AG08395 (cell line): ENCODE measurements around the gene XIRP2.

ENCODE experiments used
- DNase-seq: peaks from one replicate; pipeline ENCODE4 v3.0.0; 2012; ENCODE audit warnings: mixed read lengths, low spot score

Gene XIRP2

DNA sequence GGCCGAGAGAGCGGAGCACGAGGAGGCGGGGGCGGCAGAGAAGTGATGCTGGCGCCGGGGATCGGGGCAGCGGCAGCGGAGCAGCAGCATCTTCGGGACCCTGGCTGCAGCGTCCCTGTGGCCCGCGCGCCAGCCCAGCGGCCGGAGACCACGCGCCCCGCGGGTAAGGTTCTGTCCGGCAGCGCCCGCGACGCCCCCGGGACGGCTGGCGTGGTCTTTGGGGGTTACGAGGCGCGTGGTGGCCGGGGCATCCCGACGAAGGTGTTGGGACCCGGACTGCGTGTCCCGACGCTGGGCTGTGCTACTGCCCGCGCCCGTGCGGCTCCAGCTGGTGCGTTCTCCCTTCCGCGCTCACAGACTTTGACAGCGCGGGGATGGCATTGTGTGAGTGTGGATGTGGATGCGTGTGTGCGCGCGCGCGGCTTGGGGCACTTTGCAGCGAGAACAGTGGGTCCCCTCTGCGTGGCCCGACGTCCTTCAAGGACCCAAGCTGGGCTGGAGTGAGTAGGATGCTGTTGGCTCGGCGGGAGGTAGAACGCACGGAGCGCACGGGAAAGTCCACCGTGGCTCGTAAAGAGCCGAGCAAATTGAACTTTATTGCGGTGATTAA lies 405.0 kb downstream of the XIRP2 start:
- no peak for DNase-seq

GRCh38 chr2:167293943-167294775 lies 405.9 kb downstream of the XIRP2 start:
- no peak for DNase-seq

- DNase-seq = no peak
Measured at GRCh38 chr2:167294776-167295140, 406.5 kb downstream of the XIRP2 start.

- DNase-seq = no peak
Measured at GRCh38 chr2:167297292-167297691, 409.0 kb downstream of the XIRP2 start.

DNA sequence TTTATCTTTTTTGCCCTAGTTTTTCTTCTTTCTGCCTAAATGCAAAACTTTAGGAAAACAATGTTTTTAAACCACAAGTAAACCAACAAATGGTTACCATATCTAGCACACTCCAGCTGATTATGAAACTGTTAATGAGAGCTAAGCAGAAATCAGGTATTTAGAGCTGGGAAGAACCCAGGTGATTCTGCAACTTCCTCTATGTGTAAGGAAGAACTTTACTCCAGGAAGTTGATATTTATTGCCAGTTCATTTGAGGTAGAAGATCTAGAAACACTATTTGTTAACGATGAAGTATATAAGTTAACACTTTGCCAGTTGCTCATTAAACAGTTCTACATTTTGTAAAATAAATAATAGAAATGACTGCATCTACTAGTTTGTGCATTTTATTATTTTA lies 409.7 kb downstream of the XIRP2 start:
- no peak for DNase-seq
